RWPE2 (cell line): ENCODE data around the gene TARM1.

ENCODE experiments used
- ATAC-seq: fragments of 200-7000 bp; cut with Tn5 transposase; 3 replicates; pipeline ENCODE4 v1.9.1; 2021; ENCODE audit warnings: low read depth
- DNase-seq: peaks from one replicate; pipeline ENCODE4 v3.0.0-alpha.2; 2020; ENCODE audit warnings: low spot score
- H3K27ac ChIP-seq: fragments of 450-650 bp; 2 replicates; pipeline ENCODE4 v1.5.1; 2017; ENCODE audit warnings: mild to moderate bottlenecking; ENCODE audit not compliant: poor library complexity, severe bottlenecking
- H3K27me3 ChIP-seq: fragments of 250-450 bp; sonication (Bioruptor Pico); 2 replicates; pipeline ENCODE4 v1.5.1; 2021; ENCODE audit warnings: mild to moderate bottlenecking, moderate library complexity; ENCODE audit not compliant: insufficient read depth, poor library complexity, severe bottlenecking
- H3K36me3 ChIP-seq: fragments of 250-450 bp; sonication (Bioruptor Pico); 2 replicates; pipeline ENCODE4 v1.5.1; 2020; ENCODE audit warnings: low read depth, mild to moderate bottlenecking, moderate library complexity
- H3K4me1 ChIP-seq: fragments of 250-450 bp; sonication (Bioruptor Pico); 2 replicates; pipeline ENCODE4 v1.5.1; 2021; ENCODE audit warnings: mild to moderate bottlenecking, moderate library complexity; ENCODE audit not compliant: insufficient read depth, poor library complexity, severe bottlenecking
- H3K4me3 ChIP-seq: fragments of 250-450 bp; sonication (Bioruptor Pico); 2 replicates; pipeline ENCODE4 v1.5.1; 2021; ENCODE audit warnings: mild to moderate bottlenecking, moderate library complexity; ENCODE audit not compliant: severe bottlenecking
- H3K9me3 ChIP-seq: fragments of 250-450 bp; sonication (Bioruptor Pico); 2 replicates; pipeline ENCODE4 v1.5.1; 2021; ENCODE audit warnings: mild to moderate bottlenecking, moderate library complexity; ENCODE audit not compliant: severe bottlenecking
- CTCF ChIP-seq: fragments of 450-650 bp; IDR thresholded peaks from one replicate; pipeline ENCODE4 v1.5.1; 2017; ENCODE audit warnings: mild to moderate bottlenecking, moderate library complexity; ENCODE audit not compliant: poor library complexity, severe bottlenecking

The TARM1 gene

DNA sequence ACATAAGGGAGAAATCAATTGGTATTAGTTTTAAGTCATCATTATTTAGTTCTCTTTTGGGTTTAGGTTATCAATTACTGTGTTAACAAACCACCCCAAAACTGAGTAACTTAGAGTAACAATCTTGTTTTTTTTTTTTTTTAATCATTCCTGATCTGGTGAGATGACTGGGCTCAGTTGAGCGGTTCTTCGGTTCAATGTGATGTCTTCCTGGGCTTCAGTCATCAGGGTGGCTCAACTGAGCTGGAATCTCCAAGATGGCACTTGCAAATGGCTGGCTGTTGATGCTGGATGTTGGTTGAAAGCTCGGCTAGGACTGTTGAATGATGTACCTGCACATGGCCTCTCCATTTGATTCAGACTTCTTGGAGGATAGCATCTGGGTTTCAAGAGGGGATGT, 3.2 kb upstream of the TARM1 start:
- Histone ChIP-seq H3K36me3 (no peaks in the 10 kb centered on the region), H3K4me3 (no peak overlapping the region), H3K27ac (no peak overlapping the region), H3K4me1 (no peaks in the 10 kb centered on the region), H3K9me3 (no peaks in the 10 kb centered on the region), H3K27me3 (no peaks in the 10 kb centered on the region)
- no peak for ATAC-seq
- DNase-seq, result no peak
- no peak for TF ChIP-seq CTCF

DNA sequence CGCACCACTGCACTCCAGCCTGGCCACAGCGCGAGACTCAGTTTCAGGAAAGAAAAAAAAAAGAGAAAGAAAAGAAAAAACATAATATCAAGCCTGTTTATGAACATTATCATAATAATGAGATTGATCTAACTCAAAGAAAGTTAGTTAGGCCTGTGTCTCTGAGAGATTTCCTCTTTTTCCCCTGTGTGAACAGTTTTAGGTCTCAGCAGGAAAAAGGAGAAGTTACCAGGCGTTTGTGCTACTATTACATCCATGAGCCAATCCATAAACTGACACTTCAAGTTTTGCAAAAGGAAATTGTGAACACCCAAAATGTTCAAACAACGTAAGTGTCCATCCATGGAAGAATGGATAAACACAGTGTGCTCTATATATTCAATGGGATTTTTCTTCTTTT, 3.8 kb downstream of the TARM1 start:
- H3K27me3 ChIP-seq, result no peaks in the 10 kb centered on the region

GRCh38 chr19:54074851-54075250, 6.3 kb downstream of the TARM1 start:
- no peaks in the 10 kb centered on the region for H3K27me3 ChIP-seq
- no peak for TF ChIP-seq CTCF

More for the DNA sequence above, 3.8 kb downstream of the TARM1 start:
- DNase-seq, result no peak
- H3K36me3 ChIP-seq, result no peaks in the 10 kb centered on the region
- no peak overlapping the region for H3K4me3 ChIP-seq
- H3K27ac ChIP-seq, result no peak overlapping the region
- no peak for ATAC-seq
- no peak for TF ChIP-seq CTCF
- no peaks in the 10 kb centered on the region for H3K9me3 ChIP-seq
- no peaks in the 10 kb centered on the region for H3K4me1 ChIP-seq

GRCh38 chr19:54073829-54074228, 7.3 kb downstream of the TARM1 start:
- H3K27me3 ChIP-seq, result no peaks in the 10 kb centered on the region
- H3K4me1 ChIP-seq, result no peaks in the 10 kb centered on the region
- no peaks in the 10 kb centered on the region for H3K9me3 ChIP-seq
- ATAC-seq (no peak), DNase-seq (no peak)
- no peaks in the 10 kb centered on the region for H3K36me3 ChIP-seq
- H3K27ac ChIP-seq, result no peak overlapping the region
- H3K4me3 ChIP-seq, result no peak overlapping the region
- no peak for TF ChIP-seq CTCF

More at GRCh38 chr19:54074851-54075250, 6.3 kb downstream of the TARM1 start:
- Histone ChIP-seq H3K4me3 (no peak overlapping the region), H3K4me1 (no peaks in the 10 kb centered on the region), H3K36me3 (no peaks in the 10 kb centered on the region), H3K9me3 (no peaks in the 10 kb centered on the region), H3K27ac (no peak overlapping the region)
- ATAC-seq (no peak), DNase-seq (no peak)

DNA sequence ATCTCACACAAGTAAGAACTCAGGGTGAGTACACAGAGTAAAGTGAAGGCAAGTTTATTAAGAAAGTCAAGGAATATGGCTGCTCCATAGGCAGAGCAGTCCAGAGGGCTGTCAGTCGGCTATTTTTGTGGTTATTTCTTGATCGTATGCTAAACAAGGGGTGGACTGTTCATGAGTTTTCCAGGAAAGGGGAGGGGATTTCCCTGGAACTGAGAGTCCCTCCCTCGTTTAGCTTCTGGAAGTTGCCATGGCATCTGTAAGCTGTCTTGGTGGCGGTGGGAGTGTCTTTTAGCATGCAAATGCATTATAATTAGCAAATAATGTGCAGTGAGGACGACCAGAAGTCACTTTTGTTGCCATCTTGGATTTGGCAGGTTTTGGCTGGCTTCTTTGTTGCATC, 11.7 kb downstream of the TARM1 start:
- no peak for TF ChIP-seq CTCF
- ATAC-seq (no peak), DNase-seq (no peak)
- no peak overlapping the region for H3K27ac ChIP-seq
- no peaks in the 10 kb centered on the region for H3K9me3 ChIP-seq
- H3K36me3 ChIP-seq, result no peaks in the 10 kb centered on the region
- no peaks in the 10 kb centered on the region for H3K27me3 ChIP-seq
- H3K4me3 ChIP-seq, result no peak overlapping the region
- H3K4me1 ChIP-seq, result no peaks in the 10 kb centered on the region
